Astrocyte (in vitro differentiated cells and primary cell): ENCODE results near the gene VPREB3. TPM values are rescaled to one million over a fixed set of nuclear protein-coding genes. Genes with fewer than 3 reads are reported as not detected.

Experiments
- DNase-seq: peaks from one replicate; pipeline ENCODE4 v3.0.0-alpha.2; 2010; ENCODE audit warnings: low read depth
- FAIRE-seq: peaks from 2 replicates; lab custom pipeline; 2011; peaks lifted over from hg19 to GRCh38; lab: Jason Lieb, UNC
- H2AFZ ChIP-seq: 2 replicates; pipeline ENCODE4 v1.6.0; 2012; ENCODE audit warnings: low read depth, low read length, inconsistent platforms
- H3K27ac ChIP-seq: 2 replicates; pipeline ENCODE4 v1.5.1; 2011; ENCODE audit warnings: low read depth, low read length, inconsistent platforms
- H3K27me3 ChIP-seq: 2 replicates; pipeline ENCODE4 v1.6.0; 2011; ENCODE audit warnings: low read length, inconsistent platforms; ENCODE audit not compliant: insufficient read depth
- H3K36me3 ChIP-seq: 2 replicates; pipeline ENCODE4 v1.5.1; 2011; ENCODE audit warnings: low read length, inconsistent platforms; ENCODE audit not compliant: insufficient read depth
- H3K4me1 ChIP-seq: 2 replicates; pipeline ENCODE4 v1.5.1; 2011; ENCODE audit warnings: low read length, inconsistent platforms; ENCODE audit not compliant: insufficient read depth
- H3K4me2 ChIP-seq: 2 replicates; pipeline ENCODE4 v1.6.0; 2012; ENCODE audit warnings: low read length, inconsistent platforms
- H3K4me3 ChIP-seq: 2 replicates; pipeline ENCODE4 v1.5.1; 2011; ENCODE audit warnings: low read depth, mild to moderate bottlenecking, low read length, inconsistent platforms; ENCODE audit not compliant: insufficient read depth
- H3K79me2 ChIP-seq: 2 replicates; pipeline ENCODE4 v1.6.0; 2012; ENCODE audit warnings: mild to moderate bottlenecking, low read length, inconsistent platforms; ENCODE audit not compliant: insufficient read depth
- H3K9ac ChIP-seq: 2 replicates; pipeline ENCODE4 v1.6.0; 2012; ENCODE audit warnings: mild to moderate bottlenecking, low read length, inconsistent platforms
- H3K9me3 ChIP-seq: 2 replicates; pipeline ENCODE4 v1.5.1; 2012; ENCODE audit warnings: low read depth, mild to moderate bottlenecking, low read length, inconsistent platforms; ENCODE audit not compliant: insufficient read depth
- H4K20me1 ChIP-seq: 2 replicates; pipeline ENCODE4 v1.6.0; 2012; ENCODE audit warnings: low read length, inconsistent platforms; ENCODE audit not compliant: insufficient read depth
- H3K27ac Mint-ChIP-seq: one replicate; pipeline ENCODE4 v1.8.0; 2021; ENCODE audit warnings: mild to moderate bottlenecking, mixed read lengths; ENCODE audit not compliant: unreplicated experiment
- H3K27me3 Mint-ChIP-seq: one replicate; pipeline ENCODE4 v1.8.0; 2021; ENCODE audit warnings: low read depth, mixed read lengths; ENCODE audit not compliant: unreplicated experiment
- H3K36me3 Mint-ChIP-seq: one replicate; pipeline ENCODE4 v1.8.0; 2021; ENCODE audit warnings: low read depth, mixed read lengths; ENCODE audit not compliant: unreplicated experiment
- H3K4me1 Mint-ChIP-seq: one replicate; pipeline ENCODE4 v1.8.0; 2021; ENCODE audit warnings: low read depth, mixed read lengths; ENCODE audit not compliant: unreplicated experiment
- H3K4me3 Mint-ChIP-seq: one replicate; pipeline ENCODE4 v1.8.0; 2021; ENCODE audit warnings: mild to moderate bottlenecking, moderate library complexity, mixed read lengths; ENCODE audit not compliant: unreplicated experiment
- H3K9me3 Mint-ChIP-seq: one replicate; pipeline ENCODE4 v1.8.0; 2021; ENCODE audit warnings: mild to moderate bottlenecking, mixed read lengths; ENCODE audit not compliant: unreplicated experiment
- CTCF ChIP-seq: IDR thresholded peaks from 2 replicates; pipeline ENCODE4 v1.5.1; 2011; ENCODE audit warnings: low read depth, mild to moderate bottlenecking, inconsistent platforms, low read length, moderate library complexity; ENCODE audit not compliant: insufficient read depth
- EZH2 ChIP-seq: IDR thresholded peaks from 2 replicates; pipeline ENCODE4 v1.6.1; 2012; ENCODE audit warnings: mild to moderate bottlenecking, low read length, inconsistent platforms; ENCODE audit not compliant: insufficient read depth
- total RNA-seq: library from RNA; stranded (reverse); gene quantifications from 2 replicates; pipeline ENCODE4 v1.2.1, GENCODE V29; 2021

VPREB3 gene
- total RNA-seq, 1 donor from 2014 or later: 0.50 TPM

- peaks cover 21% of the 10 kb centered on the region for H4K20me1 ChIP-seq
- H3K79me2 ChIP-seq: peaks cover 11% of the 10 kb centered on the region
- no peak for DNase-seq
- no peak overlapping the region for H3K9ac ChIP-seq
- no peak overlapping the region for H3K27ac ChIP-seq
- H3K27ac Mint-ChIP-seq: no peak overlapping the region
- TF ChIP-seq EZH2 (no peak), CTCF (no peak)
- peaks cover 33% of the 10 kb centered on the region for H3K36me3 Mint-ChIP-seq
- FAIRE-seq: no peak
- H3K27me3 Mint-ChIP-seq: no peaks in the 10 kb centered on the region
- no peaks in the 10 kb centered on the region for H3K9me3 Mint-ChIP-seq
- H3K4me1 Mint-ChIP-seq: no peaks in the 10 kb centered on the region
- H2AFZ ChIP-seq: no peak overlapping the region
- H3K4me1 ChIP-seq: no peaks in the 10 kb centered on the region
- no peak overlapping the region for H3K4me2 ChIP-seq
- H3K27me3 ChIP-seq: no peaks in the 10 kb centered on the region
- H3K36me3 ChIP-seq: peaks cover 14% of the 10 kb centered on the region
- H3K4me3 ChIP-seq: no peak overlapping the region
- H3K9me3 ChIP-seq: peaks cover 12% of the 10 kb centered on the region
- H3K4me3 Mint-ChIP-seq: no peak overlapping the region
Measured at GRCh38 chr22:23744001-23744400, 10.2 kb downstream of the VPREB3 start.

- Mint-ChIP-seq H3K27me3 (no peaks in the 10 kb centered on the region), H3K27ac (no peak overlapping the region), H3K36me3 (peaks cover 33% of the 10 kb centered on the region), H3K9me3 (no peaks in the 10 kb centered on the region), H3K4me3 (no peak overlapping the region), H3K4me1 (no peaks in the 10 kb centered on the region)
- Histone ChIP-seq H3K79me2 (peaks cover 11% of the 10 kb centered on the region), H3K4me1 (no peaks in the 10 kb centered on the region), H3K4me3 (no peak overlapping the region), H3K27me3 (no peaks in the 10 kb centered on the region), H3K9me3 (peaks cover 12% of the 10 kb centered on the region), H3K36me3 (peaks cover 14% of the 10 kb centered on the region), H2AFZ (no peak overlapping the region), H3K27ac (no peak overlapping the region), H4K20me1 (peaks cover 21% of the 10 kb centered on the region), H3K4me2 (no peak overlapping the region), H3K9ac (no peak overlapping the region)
- TF ChIP-seq CTCF (no peak), EZH2 (no peak)
- FAIRE-seq: no peak
- DNase-seq: no peak
Measured at GRCh38 chr22:23743303-23743705, 10.9 kb downstream of the VPREB3 start.

- H3K27ac Mint-ChIP-seq: no peak overlapping the region
- Histone ChIP-seq H4K20me1 (peaks cover 16% of the 10 kb centered on the region), H3K79me2 (peaks cover 5% of the 10 kb centered on the region), H3K36me3 (peaks cover 14% of the 10 kb centered on the region), H3K9ac (no peak overlapping the region), H2AFZ (no peak overlapping the region), H3K27ac (no peak overlapping the region), H3K4me1 (no peaks in the 10 kb centered on the region), H3K4me2 (no peak overlapping the region), H3K9me3 (peaks cover 12% of the 10 kb centered on the region), H3K27me3 (no peaks in the 10 kb centered on the region), H3K4me3 (no peak overlapping the region)
- peaks cover 33% of the 10 kb centered on the region for H3K36me3 Mint-ChIP-seq
- no peaks in the 10 kb centered on the region for H3K9me3 Mint-ChIP-seq
- no peak for FAIRE-seq
- TF ChIP-seq EZH2 (no peak), CTCF (no peak)
- no peaks in the 10 kb centered on the region for H3K4me1 Mint-ChIP-seq
- no peak overlapping the region for H3K4me3 Mint-ChIP-seq
- no peak for DNase-seq
- no peaks in the 10 kb centered on the region for H3K27me3 Mint-ChIP-seq
Measured at GRCh38 chr22:23742505-23743264, 11.5 kb downstream of the VPREB3 start.
